ENCODE results near the gene RPS6KC1.

- TF ChIP-seq CTCF (conservative IDR thresholded peaks at IDR 0.05) (no peak), EZH2 (IDR thresholded peaks at IDR 0.05; ENCODE audit: low read depth) (no peak)
Measured at GRCh38 chr1:213166852-213167251, 115.8 kb downstream of the RPS6KC1 start.

Measured in PC-9 (cell line).